Measurements from ENCODE around the gene TP53.

TP53 gene

DNA sequence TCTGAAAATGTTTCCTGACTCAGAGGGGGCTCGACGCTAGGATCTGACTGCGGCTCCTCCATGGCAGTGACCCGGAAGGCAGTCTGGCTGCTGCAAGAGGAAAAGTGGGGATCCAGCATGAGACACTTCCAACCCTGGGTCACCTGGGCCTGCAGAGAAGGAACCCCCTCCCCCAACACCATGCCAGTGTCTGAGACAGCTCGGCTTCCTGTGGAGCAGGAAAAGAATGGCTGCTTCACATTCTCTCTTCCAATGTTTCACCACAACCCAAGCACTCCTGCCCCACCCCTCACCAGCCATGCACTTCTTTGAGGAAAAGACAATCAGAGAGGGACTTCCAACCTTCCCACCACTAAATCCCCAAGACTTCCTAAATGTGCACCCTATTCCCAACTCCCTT lies 10.8 kb downstream of the TP53 start:
- no peak for TF ChIP-seq CTCF (conservative IDR thresholded peaks at IDR 0.05; ENCODE audit: control insufficient read depth, insufficient read depth, low read depth, low read length)
- no peak for DNase-seq (ENCODE audit: low read depth)
- no peak overlapping the region for H3K4me3 ChIP-seq (ENCODE audit: control insufficient read depth, low read depth, low read length)

DNA sequence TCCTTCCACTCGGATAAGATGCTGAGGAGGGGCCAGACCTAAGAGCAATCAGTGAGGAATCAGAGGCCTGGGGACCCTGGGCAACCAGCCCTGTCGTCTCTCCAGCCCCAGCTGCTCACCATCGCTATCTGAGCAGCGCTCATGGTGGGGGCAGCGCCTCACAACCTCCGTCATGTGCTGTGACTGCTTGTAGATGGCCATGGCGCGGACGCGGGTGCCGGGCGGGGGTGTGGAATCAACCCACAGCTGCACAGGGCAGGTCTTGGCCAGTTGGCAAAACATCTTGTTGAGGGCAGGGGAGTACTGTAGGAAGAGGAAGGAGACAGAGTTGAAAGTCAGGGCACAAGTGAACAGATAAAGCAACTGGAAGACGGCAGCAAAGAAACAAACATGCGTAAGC lies 12.4 kb downstream of the TP53 start:
- no peak for DNase-seq (ENCODE audit: low read depth)
- no peak for TF ChIP-seq CTCF (conservative IDR thresholded peaks at IDR 0.05; ENCODE audit: control insufficient read depth, insufficient read depth, low read depth, low read length)
- no peak overlapping the region for H3K4me3 ChIP-seq (ENCODE audit: control insufficient read depth, low read depth, low read length)

DNA sequence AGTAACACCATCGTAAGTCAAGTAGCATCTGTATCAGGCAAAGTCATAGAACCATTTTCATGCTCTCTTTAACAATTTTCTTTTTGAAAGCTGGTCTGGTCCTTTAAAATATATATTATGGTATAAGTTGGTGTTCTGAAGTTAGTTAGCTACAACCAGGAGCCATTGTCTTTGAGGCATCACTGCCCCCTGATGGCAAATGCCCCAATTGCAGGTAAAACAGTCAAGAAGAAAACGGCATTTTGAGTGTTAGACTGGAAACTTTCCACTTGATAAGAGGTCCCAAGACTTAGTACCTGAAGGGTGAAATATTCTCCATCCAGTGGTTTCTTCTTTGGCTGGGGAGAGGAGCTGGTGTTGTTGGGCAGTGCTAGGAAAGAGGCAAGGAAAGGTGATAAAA lies 14.1 kb downstream of the TP53 start:
- H3K4me3 ChIP-seq (ENCODE audit: control insufficient read depth, low read depth, low read length), result no peak overlapping the region
- peak; percentile 23 for DNase-seq (ENCODE audit: low read depth)
- peak; percentile 49 for TF ChIP-seq CTCF (conservative IDR thresholded peaks at IDR 0.05; ENCODE audit: control insufficient read depth, insufficient read depth, low read depth, low read length)

DNA sequence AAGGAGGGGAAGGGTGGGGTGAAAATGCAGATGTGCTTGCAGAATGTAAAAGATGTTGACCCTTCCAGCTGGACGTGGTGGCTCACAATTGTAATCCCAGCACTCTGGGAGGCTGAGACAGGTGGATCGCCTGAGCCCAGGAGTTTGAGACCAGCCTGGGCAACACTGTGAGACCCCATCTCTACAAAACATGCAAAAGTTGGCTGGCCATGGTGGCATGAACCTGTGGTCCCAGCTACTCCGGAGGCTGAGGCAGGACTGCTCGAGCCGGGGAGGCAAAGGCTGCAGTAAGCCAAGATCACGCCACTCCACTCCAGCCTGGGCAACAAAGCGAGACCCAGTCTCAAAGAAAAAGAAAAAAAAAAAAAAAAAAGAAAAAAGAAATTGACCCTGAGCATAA lies 18.8 kb downstream of the TP53 start:
- TF ChIP-seq CTCF (conservative IDR thresholded peaks at IDR 0.05; ENCODE audit: control insufficient read depth, insufficient read depth, low read depth, low read length), result no peak
- no peak overlapping the region for H3K4me3 ChIP-seq (ENCODE audit: control insufficient read depth, low read depth, low read length)
- no peak for DNase-seq (ENCODE audit: low read depth)

DNA sequence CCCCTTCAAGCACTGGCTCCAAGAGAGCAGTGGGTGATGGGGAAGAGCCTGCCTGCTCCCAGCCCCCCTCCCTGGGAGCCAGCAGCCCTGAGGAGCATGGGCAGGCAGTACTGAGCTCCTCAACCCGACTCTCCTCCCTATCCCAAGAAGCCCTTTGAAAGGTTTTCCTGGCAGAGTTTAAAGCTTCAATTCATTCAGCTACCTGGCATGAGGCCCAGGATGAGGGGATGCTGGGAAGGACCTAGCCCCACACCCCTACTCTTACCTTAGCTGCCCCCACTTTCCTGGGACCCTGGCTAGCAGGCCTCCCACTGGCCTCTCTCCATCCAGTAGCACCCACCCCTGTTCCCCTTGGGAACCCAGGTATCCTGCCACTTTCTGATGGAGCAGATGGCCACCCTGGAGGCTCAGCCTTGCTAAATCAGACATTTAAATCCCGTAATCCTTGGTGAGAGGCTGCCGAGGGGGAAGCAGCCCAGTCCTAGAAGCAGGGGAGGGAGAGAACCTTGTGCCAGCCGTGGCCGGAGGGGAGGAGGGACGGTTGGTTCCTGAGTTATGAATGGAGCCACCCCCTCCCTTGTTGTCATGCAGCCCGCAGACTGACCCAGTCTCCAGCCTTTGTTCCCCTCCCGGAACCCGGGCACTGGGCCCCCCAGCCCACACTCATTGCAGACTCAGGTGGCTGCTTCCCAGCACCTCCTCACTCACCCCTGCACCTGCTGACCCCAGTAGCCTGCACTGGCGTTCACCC lies 19.5 kb downstream of the TP53 start:
- H3K4me3 ChIP-seq (ENCODE audit: control insufficient read depth, low read depth, low read length), result no peak overlapping the region
- no peak for DNase-seq (ENCODE audit: low read depth)
- no peak for TF ChIP-seq CTCF (conservative IDR thresholded peaks at IDR 0.05; ENCODE audit: control insufficient read depth, insufficient read depth, low read depth, low read length)

DNA sequence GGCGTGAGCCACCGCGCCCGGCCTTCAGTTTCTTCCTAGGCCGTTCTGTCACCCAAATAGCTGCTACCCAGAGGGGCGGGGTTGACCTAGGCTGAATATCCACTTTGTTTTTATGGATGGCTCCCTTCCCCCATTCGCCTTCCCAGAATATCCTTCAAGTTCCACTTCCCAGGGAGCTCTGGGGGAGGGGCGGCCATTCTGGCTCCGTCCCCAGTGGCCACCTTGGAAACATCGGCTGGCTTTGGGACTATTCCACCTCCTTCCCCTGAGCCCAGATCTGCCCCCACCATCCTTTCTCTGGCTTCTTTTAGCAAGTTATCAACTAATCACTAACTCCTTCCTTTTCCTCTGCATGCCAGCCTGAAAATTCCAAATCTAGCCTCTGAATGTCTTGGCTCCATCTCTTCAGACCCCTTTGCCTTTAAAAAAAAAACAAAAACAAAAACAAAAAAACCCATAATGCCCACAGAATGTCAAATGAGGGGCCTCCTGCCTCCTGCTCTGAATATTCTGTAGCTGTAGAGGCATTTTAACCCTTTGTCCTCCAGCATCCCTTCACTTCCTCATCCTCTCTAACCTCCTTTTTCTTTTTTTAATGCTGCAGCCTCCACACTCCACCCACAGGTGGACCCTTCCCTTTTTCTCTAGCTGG lies 30.2 kb downstream of the TP53 start:
- no peak overlapping the region for H3K4me3 ChIP-seq (ENCODE audit: control insufficient read depth, low read depth, low read length)
- no peak for DNase-seq (ENCODE audit: low read depth)
- TF ChIP-seq CTCF (conservative IDR thresholded peaks at IDR 0.05; ENCODE audit: control insufficient read depth, insufficient read depth, low read depth, low read length), result no peak
